Heart left ventricle (tissue), 16 donors: ENCODE results near the gene BID. TPM values are rescaled to one million over a fixed set of nuclear protein-coding genes. Genes with fewer than 3 reads are reported as not detected.

Source experiments
- ATAC-seq, 4 donors: fragments of 200-7000 bp; cut with Tn5 transposase; one replicate each; pipeline ENCODE4 v1.9.1; 2020 to 2022; ENCODE audit warnings: moderate library complexity in 4 of 4, mild to moderate bottlenecking in 3 of 4, moderate number of reproducible peaks in 1 of 4
- DNase-seq, 5 donors: peaks; one replicate each; pipeline ENCODE4 v3.0.0-alpha.2; 2020
- H3K27ac ChIP-seq, 12 donors: fragments of 200-600 bp; sonication (generic) in 4 of 12; one replicate each; pipeline versions ENCODE4 v1.5.0 to v1.8.0; 2016 to 2022; ENCODE audit warnings: mild to moderate bottlenecking in 2 of 12
- H3K27me3 ChIP-seq, 9 donors: fragments of 200-600 bp; sonication (generic) in 2 of 9; one replicate each; pipeline versions ENCODE4 v1.5.1 to v1.8.0; 2016 to 2022; ENCODE audit warnings: mild to moderate bottlenecking in 3 of 9
- H3K36me3 ChIP-seq, 9 donors: fragments of 200-600 bp; sonication (generic) in 2 of 9; one replicate each; pipeline versions ENCODE4 v1.5.0 to v1.8.0; 2018 to 2022; ENCODE audit warnings: mild to moderate bottlenecking in 2 of 9
- H3K4me1 ChIP-seq, 12 donors: fragments of 200-600 bp; sonication (generic) in 4 of 12; one replicate each; pipeline versions ENCODE4 v1.5.0 to v1.8.0; 2016 to 2022; ENCODE audit warnings: mild to moderate bottlenecking in 3 of 12
- H3K4me3 ChIP-seq, 12 donors: fragments of 200-600 bp; sonication (generic) in 4 of 12; one replicate each; pipeline versions ENCODE4 v1.5.0 to v1.8.0; 2017 to 2022; ENCODE audit warnings: mild to moderate bottlenecking in 9 of 12, moderate library complexity in 4 of 12
- H3K9me3 ChIP-seq, 12 donors: fragments of 200-600 bp; sonication (generic) in 4 of 12; one replicate each; pipeline versions ENCODE4 v1.5.0 to v1.8.0; 2016 to 2022; ENCODE audit warnings: mild to moderate bottlenecking in 1 of 12
- POLR2A ChIP-seq, 2 donors: fragments of 450-650 bp; IDR thresholded peaks; one replicate each; pipeline ENCODE4 v1.6.1; 2017; ENCODE audit warnings: antibody characterized with exemption in 2 of 2, mild to moderate bottlenecking in 2 of 2, moderate library complexity in 2 of 2
- WGBS, 4 donors: extraction: QIAGEN DNeasy Blood & Tissue Kit in 2 of 4; methylation state at CpG; one replicate each; pipeline versions ENCODE4 v1.1.5 to v1.1.7; 2013 to 2018; 5-methylcytosine and 5-hydroxymethylcytosine counted together
- intact Hi-C, 10 donors: fragments of 100-400 bp; cut with DNase I; formaldehyde crosslinking; loops; one replicate each; pipeline versions ENCODE4 v1.11.1 to v1.14.2; 2022
- polyA plus RNA-seq, 2 donors: library from polyadenylated mRNA; stranded (reverse); fragments of 200-250 nt; gene quantifications; one replicate each; pipeline ENCODE4 v1.2.3, GENCODE V29; 2013
- total RNA-seq, 9 donors: library from RNA; depleted of rRNA in 2 of 9; stranded (reverse); fragments of >200 nt in 2 of 9; fragmentation: NEBNext Ultra II Directional in 3 of 9; extraction: Animal tissue kit (Norgen Biotek cat#: 25700) in 3 of 9; gene quantifications; one replicate each; pipeline versions ENCODE4 v1.1.0 to v1.2.4, GENCODE V29; 2016 to 2023
- TF ChIP-seq, protein P1 (sequence below), 12 donors: fragments of 200-600 bp; sonication (generic) in 4 of 12; IDR thresholded peaks; one replicate each; pipeline versions ENCODE4 v1.5.0 to v1.8.0; 2018 to 2022; ENCODE audit warnings: antibody characterized with exemption in 12 of 12, mild to moderate bottlenecking in 5 of 12
- donor health status: ischemic (EF 13 %, LVEDD 7.1; RV severe dilation, severe dysfunction).
- donor health status: healthy with polysubstance abuse.
- donor health status: DM: no; HTN: yes; CAD: no.
- donor health status: DM: no; HTN: no; CAD: no.
- donor health status: ischemic (EF 25% LVEDD 6.9; RV normal size, moderate dysfunction).
- donor health status: ischemic (EF 25% LVEDD 5.7; RV mildly dilated, moderate dysfunction).
- donor health status: healthy.
- donor health status: DM: yes; HTN: yes; CAD: no.
- donor health status: ischemic (EF 35%, LVEDD 5.7; RV mildly dilated, moderate dysfunction).
- donor health status: nonischemic (EF 11% LVEDD 7.7; RV severe dilation, severe dysfunction).
- donor health status: DM: yes; HTN: yes; CAD: no.
- donor health status: PGD.
- donor health status: ischemic (EF 29% LVEDD 5.4; RV normal size, mild dysfunction).
- donor health status: nonischemic (EF 23%, LVEDD 6.1; RV moderate dilation, normal function).

The BID gene
- total and polyA plus RNA-seq, 11 donors, result 7.8 to 59.2 (median 20.9) TPM

DNA sequence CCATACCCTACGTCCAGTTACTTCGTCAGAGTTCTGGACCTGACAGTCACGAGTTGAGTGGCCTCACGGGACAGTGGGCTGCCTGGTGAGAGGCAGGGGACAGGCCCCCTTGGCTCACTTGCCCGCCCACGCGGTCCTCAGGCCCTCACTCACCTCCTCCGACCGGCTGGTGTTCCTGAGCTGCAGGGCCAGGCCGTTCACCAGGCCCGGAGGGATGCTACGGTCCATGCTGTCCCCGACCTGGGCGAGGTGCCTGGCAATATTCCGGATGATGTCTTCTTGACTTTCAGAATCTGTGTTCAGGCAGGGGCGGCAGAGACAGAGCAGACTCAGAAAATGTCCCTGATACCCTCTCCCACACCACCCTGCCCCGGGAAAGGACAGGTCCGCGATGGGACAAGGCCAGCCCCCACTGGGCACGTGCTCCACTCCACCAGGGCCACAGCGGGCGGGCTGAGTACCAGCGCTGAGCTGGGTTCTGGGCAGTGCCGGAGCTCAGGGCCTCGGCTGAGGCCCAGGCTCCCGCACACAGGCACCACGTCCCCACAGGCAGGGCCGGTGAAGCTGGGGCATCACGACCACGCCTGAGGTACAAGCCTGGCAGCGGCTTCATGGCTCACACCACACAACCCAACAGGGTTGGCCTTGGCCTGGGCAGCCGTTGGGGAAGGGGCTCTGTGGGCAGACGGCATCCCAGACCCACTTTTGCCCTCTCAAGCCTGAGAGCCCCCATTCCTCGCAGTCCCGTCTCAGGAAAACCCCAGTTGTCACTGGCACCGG is 34.9 kb downstream of the BID start:
- ATAC-seq (no peak), DNase-seq (no peak)
- H3K9me3 ChIP-seq, result no peaks in the 10 kb centered on the region
- 92 to 96% (median 94%) methylated on average over 28 to 36 of the region's 36 CpGs for WGBS, 4 donors
- H3K4me1 ChIP-seq, result peaks cover 0 to 15% (median 3%) of the 10 kb centered on the region in 12 donors
- intact Hi-C loops, result loop anchor here in 3 of 10 donors (10.0 kb wide), 3 partner anchors 155 to 335 kb away; partner anchors contain the start of gene PEX26 (in 1 of the 3)
- no peak overlapping the region for H3K27ac ChIP-seq
- H3K27me3 ChIP-seq, result no peaks in the 10 kb centered on the region
- TF ChIP-seq POLR2A (IDR thresholded peaks at IDR 0.05), result no peak
- TF ChIP-seq, protein P1, sequence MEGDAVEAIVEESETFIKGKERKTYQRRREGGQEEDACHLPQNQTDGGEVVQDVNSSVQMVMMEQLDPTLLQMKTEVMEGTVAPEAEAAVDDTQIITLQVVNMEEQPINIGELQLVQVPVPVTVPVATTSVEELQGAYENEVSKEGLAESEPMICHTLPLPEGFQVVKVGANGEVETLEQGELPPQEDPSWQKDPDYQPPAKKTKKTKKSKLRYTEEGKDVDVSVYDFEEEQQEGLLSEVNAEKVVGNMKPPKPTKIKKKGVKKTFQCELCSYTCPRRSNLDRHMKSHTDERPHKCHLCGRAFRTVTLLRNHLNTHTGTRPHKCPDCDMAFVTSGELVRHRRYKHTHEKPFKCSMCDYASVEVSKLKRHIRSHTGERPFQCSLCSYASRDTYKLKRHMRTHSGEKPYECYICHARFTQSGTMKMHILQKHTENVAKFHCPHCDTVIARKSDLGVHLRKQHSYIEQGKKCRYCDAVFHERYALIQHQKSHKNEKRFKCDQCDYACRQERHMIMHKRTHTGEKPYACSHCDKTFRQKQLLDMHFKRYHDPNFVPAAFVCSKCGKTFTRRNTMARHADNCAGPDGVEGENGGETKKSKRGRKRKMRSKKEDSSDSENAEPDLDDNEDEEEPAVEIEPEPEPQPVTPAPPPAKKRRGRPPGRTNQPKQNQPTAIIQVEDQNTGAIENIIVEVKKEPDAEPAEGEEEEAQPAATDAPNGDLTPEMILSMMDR (IDR thresholded peaks at IDR 0.05), result no peak
- H3K4me3 ChIP-seq, result no peak overlapping the region
- H3K36me3 ChIP-seq, result peaks cover 0 to 61% (median 19%) of the 10 kb centered on the region in 9 donors

DNA sequence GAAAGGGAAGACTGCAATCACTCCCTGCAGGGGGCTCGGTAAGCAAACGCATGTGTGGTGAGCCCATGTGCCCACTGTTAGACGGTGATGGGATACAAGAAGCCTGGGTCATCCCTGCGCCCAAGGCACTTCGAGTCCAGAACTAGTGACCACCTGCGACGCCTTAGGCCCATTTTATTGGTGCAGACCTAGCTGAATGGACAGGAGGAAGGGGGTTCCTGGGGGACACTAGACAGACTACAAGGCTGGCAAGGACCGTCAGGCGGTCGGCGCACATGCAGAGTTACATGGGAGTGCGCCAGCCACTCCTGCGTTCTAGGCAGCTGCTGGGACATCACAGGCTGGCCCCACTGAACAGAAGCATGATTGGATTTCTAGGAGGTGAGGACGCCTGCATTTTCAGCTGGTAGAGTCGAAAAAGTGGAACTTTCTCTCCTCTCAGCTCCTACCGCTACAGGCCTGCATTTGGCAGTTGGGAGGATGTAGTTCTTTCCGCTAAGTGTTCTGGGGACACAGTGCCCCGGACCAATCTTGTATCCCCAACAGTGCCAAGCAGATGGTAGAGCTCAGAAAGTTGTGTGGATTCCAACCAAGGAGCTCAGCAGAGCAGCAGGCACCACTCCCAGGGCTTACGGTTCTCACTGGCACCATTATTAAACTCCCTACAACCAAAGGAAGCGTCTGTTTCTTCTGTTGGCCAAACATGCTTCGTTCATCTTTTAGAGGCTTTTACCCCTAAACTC is 35.7 kb downstream of the BID start:
- 93 to 96% (median 94%) methylated on average over 15 to 21 of the region's 21 CpGs for WGBS, 4 donors
- Histone ChIP-seq H3K36me3 (peaks cover 0 to 66% (median 27%) of the 10 kb centered on the region in 9 donors), H3K4me1 (peaks cover 0 to 8% (median 1%) of the 10 kb centered on the region in 12 donors), H3K4me3 (no peak overlapping the region), H3K27ac (no peak overlapping the region), H3K27me3 (no peaks in the 10 kb centered on the region), H3K9me3 (no peaks in the 10 kb centered on the region)
- TF ChIP-seq POLR2A (IDR thresholded peaks at IDR 0.05), result no peak
- TF ChIP-seq, protein P1 (IDR thresholded peaks at IDR 0.05), result no peak
- DNase-seq (no peak), ATAC-seq (no peak)
- intact Hi-C loops, result loop anchor here in 3 of 10 donors (10.0 kb wide), 3 partner anchors 156 to 336 kb away; partner anchors contain the start of gene PEX26 (in 1 of the 3)

DNA sequence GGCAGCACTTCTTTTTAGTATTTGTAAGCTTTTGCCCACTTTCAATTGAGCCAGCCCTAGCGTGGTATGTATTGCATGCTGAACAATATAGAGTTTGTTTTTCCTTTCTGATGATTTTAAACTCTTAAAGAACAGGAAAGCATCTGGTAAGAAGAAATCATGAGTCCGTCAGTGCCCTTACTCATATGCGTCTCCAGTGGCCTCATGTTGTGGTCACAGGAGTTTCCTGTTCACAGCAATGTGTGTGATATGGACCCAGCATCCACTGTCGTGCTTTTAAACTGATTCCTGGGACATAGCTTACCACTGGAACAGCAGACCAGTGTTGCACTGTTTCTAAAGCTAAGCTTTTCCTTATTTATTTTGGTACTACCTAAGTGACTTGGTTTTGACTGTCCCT is 40.1 kb downstream of the BID start:
- DNase-seq (no peak), ATAC-seq (no peak)
- Histone ChIP-seq H3K4me3 (no peak overlapping the region), H3K36me3 (peaks cover 0 to 93% (median 68%) of the 10 kb centered on the region in 9 donors), H3K27ac (peak overlapping the region in 1 of 12 donors; percentile 4), H3K4me1 (no peaks in the 10 kb centered on the region), H3K27me3 (no peaks in the 10 kb centered on the region), H3K9me3 (no peaks in the 10 kb centered on the region)
- intact Hi-C loops, result loop anchor here in 3 of 10 donors (10.0 kb wide), 3 partner anchors 161 to 341 kb away; partner anchors contain the start of gene PEX26 (in 1 of the 3)
- WGBS, 4 donors, result 75 to 83% (median 79%) methylated on average over 4 of the region's 4 CpGs
- TF ChIP-seq, protein P1 (IDR thresholded peaks at IDR 0.05), result no peak
- TF ChIP-seq POLR2A (IDR thresholded peaks at IDR 0.05), result no peak

DNA sequence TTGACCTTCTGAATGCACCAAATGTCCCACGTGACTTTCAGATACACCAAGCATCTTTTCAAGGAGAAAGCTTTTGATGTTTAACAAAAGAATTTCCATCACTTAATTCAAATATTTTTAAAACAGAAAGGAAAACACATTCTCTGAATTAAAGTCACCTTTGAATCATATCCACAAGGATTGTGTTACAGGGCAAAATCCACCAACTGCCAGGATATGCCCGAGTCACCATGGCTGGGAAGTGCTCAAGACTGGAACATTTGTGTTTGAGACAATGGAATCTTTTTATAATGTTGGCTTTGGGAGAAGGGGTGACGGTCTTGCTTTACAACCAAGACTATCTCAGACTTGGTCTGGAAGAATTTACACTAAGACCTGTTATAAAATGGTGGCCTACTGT is 40.8 kb downstream of the BID start:
- H3K27ac ChIP-seq, result no peak overlapping the region
- no peaks in the 10 kb centered on the region for H3K9me3 ChIP-seq
- peaks cover 0 to 92% (median 73%) of the 10 kb centered on the region in 9 donors for H3K36me3 ChIP-seq
- WGBS, 4 donors, result 57 to 89% (median 86%) methylated on average over 3 of the region's 3 CpGs
- no peak for DNase-seq
- H3K4me3 ChIP-seq, result no peak overlapping the region
- TF ChIP-seq POLR2A (IDR thresholded peaks at IDR 0.05), result no peak
- TF ChIP-seq, protein P1 (IDR thresholded peaks at IDR 0.05), result no peak
- H3K4me1 ChIP-seq, result peaks cover 0 to 6% (median 0%) of the 10 kb centered on the region in 12 donors
- H3K27me3 ChIP-seq, result no peaks in the 10 kb centered on the region
- no peak for ATAC-seq
- intact Hi-C loops, result loop anchor here in 3 of 10 donors (10.0 kb wide), 3 partner anchors 161 to 341 kb away; partner anchors contain the start of gene PEX26 (in 1 of the 3)
